SK-N-MC (cell line): Measurements from ENCODE around the gene CYB561.

ENCODE experiments used
- EZH2 ChIP-seq: fragments of 200-600 bp; sonication (generic); IDR thresholded peaks from one replicate; pipeline ENCODE4 v1.6.1; 2017; ENCODE audit warnings: antibody characterized with exemption
- POLR2AphosphoS5 ChIP-seq: IDR thresholded peaks from 2 replicates; pipeline ENCODE4 v1.6.1; 2012; ENCODE audit warnings: mild to moderate bottlenecking, low read depth, low read length, borderline replicate concordance

DNA sequence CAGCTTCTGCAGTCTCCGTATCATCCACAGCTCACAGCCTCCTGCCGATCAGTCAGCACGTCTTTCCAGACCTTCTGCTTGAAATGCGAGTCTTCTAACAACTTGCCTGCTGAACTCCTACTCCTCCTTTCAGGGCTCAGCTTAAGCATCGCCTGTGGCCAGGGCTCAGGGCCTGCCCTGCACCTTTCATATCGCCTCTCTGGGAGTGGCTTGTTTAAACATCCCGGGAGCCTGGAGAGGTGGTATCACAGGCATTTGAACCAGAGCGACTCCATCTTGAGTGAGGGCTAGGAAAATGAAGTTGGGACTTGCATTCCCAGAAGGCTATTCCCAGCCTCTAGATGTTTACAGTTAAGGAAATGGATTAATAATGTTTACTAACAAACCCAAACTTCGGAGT, 13.9 kb upstream of the CYB561 start:
- TF ChIP-seq EZH2 (no peak), POLR2AphosphoS5 (no peak)
